DND-41 (cell line): ENCODE data around the gene ZNF214.

Experiments used
- CTCF ChIP-seq: IDR thresholded peaks from 2 replicates; pipeline ENCODE4 v1.5.1; 2012; ENCODE audit warnings: borderline replicate concordance, low read length, moderate library complexity, mild to moderate bottlenecking; ENCODE audit not compliant: poor library complexity, severe bottlenecking; ENCODE audit errors: extremely low read depth
- EZH2 ChIP-seq: IDR thresholded peaks from 3 replicates; pipeline ENCODE4 v1.6.1; 2012; ENCODE audit warnings: borderline replicate concordance, low read depth, mild to moderate bottlenecking, moderate library complexity, low read length, inconsistent platforms; ENCODE audit not compliant: severe bottlenecking

DNA sequence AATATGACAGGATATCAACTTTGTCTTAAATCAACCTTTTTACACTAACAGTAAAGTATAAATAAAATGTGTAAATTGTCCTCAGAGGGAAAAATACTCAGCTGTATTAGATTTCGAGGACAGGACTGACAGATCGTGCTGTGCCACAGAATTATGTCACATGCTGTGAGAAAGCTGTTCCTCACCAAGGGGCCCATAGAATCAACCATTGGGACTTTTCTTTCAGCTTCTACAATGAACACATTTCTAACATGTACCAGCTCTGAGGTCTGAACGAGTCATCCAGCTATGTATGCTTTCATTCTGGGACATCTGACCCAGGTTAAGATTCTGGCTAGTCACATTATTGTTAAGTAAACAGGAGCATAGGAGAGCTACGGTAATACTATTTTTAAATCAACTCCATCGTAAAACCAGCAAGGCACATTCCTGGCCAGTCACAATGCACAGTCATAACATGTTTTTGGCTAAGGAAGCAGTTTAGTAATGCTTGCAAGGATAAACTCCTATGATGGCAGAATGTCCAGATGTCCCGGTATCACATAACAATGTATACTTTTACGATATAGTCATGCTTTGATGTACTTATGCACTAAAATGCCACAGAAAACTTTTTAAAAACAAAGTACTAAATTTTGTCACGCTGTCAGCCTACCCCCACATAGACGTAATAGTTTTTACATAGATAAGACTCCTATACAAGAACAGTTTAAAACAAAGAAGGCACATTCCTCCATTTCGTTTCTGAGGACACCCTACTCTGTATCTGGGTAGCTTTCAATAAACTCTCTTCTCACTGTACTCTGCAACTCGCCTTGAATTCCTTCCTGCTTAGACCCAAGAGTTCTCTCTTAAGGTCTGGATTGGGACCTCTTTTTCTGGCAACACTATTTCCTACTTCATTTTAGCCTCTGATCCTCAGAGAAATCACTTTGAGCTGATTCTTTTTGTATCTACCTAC is 27.4 kb downstream of the ZNF214 start:
- TF ChIP-seq CTCF, result no peak
- TF ChIP-seq EZH2, result no peak
